ENCODE measurements around the gene C10orf88.

GRCh38 chr10:122957474-122957873 is 3.4 kb upstream of the C10orf88 start:
- no peak for TF ChIP-seq CTCF (IDR thresholded peaks at IDR 0.05; ENCODE audit: insufficient read depth, low read depth, low read length)
- TF ChIP-seq EZH2 (IDR thresholded peaks at IDR 0.05; ENCODE audit: insufficient read depth, low read length): no peak
